MM.1S (cell line): Measurements from ENCODE around the gene LAMA4.

ENCODE experiments used
- DNase-seq: peaks from one replicate; pipeline ENCODE4 v3.0.0-alpha.2; 2015
- H2AFZ ChIP-seq: fragments of 300-600 bp; sonication (generic); 2 replicates; pipeline ENCODE4 v1.6.0; 2016; ENCODE audit warnings: antibody characterized with exemption, low read length
- H3F3A ChIP-seq: fragments of 300-600 bp; sonication (generic); 2 replicates; pipeline ENCODE4 v1.6.1; 2016; ENCODE audit warnings: mild to moderate bottlenecking, antibody characterized with exemption, low read length, moderate library complexity, mixed read lengths; ENCODE audit not compliant: insufficient read depth
- H3K27ac ChIP-seq: fragments of 300-600 bp; sonication (generic); 2 replicates; pipeline ENCODE4 v1.5.1; 2016; ENCODE audit warnings: mild to moderate bottlenecking, low read length
- H3K27me3 ChIP-seq: fragments of 300-600 bp; sonication (generic); replicated peaks from 2 replicates; pipeline ENCODE4 v1.6.0; 2016; ENCODE audit warnings: low read length; ENCODE audit not compliant: insufficient read depth
- H3K36me3 ChIP-seq: fragments of 300-600 bp; sonication (generic); replicated peaks from 2 replicates; pipeline ENCODE4 v1.6.1; 2016; ENCODE audit warnings: mild to moderate bottlenecking, low read length, mixed read lengths; ENCODE audit not compliant: insufficient read depth
- H3K4me1 ChIP-seq: fragments of 300-600 bp; sonication (generic); 2 replicates; pipeline ENCODE4 v1.6.1; 2016; ENCODE audit warnings: low read length, mixed read lengths
- H3K4me2 ChIP-seq: fragments of 300-600 bp; sonication (generic); 2 replicates; pipeline ENCODE4 v1.6.0; 2016; ENCODE audit warnings: low read depth, low read length
- H3K4me3 ChIP-seq: fragments of 300-600 bp; sonication (generic); 2 replicates; pipeline ENCODE4 v1.5.1; 2016; ENCODE audit warnings: low read length, mixed read lengths
- H3K79me2 ChIP-seq: fragments of 300-600 bp; sonication (generic); 2 replicates; pipeline ENCODE4 v1.6.1; 2016; ENCODE audit warnings: mixed run types, low read length, mixed read lengths
- H3K9ac ChIP-seq: fragments of 300-600 bp; sonication (generic); 2 replicates; pipeline ENCODE4 v1.6.1; 2016; ENCODE audit warnings: low read length, mixed read lengths
- H3K9me2 ChIP-seq: fragments of 300-600 bp; sonication (generic); replicated peaks from 2 replicates; pipeline ENCODE4 v1.6.1; 2016; ENCODE audit warnings: mild to moderate bottlenecking, low read length, mixed read lengths; ENCODE audit not compliant: insufficient read depth
- H3K9me3 ChIP-seq: fragments of 300-600 bp; sonication (generic); replicated peaks from 2 replicates; pipeline ENCODE4 v1.6.1; 2016; ENCODE audit warnings: mild to moderate bottlenecking, low read length, mixed read lengths; ENCODE audit not compliant: insufficient read depth
- H4K20me1 ChIP-seq: fragments of 300-600 bp; sonication (generic); 2 replicates; pipeline ENCODE4 v1.6.1; 2016; ENCODE audit warnings: mild to moderate bottlenecking, low read length, moderate library complexity, mixed read lengths; ENCODE audit not compliant: insufficient read depth
- CTCF ChIP-seq: fragments of 300-600 bp; sonication (generic); IDR thresholded peaks from 2 replicates; pipeline ENCODE4 v1.5.1; 2016; ENCODE audit warnings: antibody characterized with exemption, low read length, mixed read lengths
- EZH2 ChIP-seq: fragments of 300-600 bp; sonication (generic); optimal IDR thresholded peaks from 2 replicates; pipeline ENCODE3; 2017; ENCODE audit warnings: low read depth, mild to moderate bottlenecking, antibody characterized with exemption, low read length, mixed read lengths
- EZH2phosphoT487 ChIP-seq: fragments of 300-600 bp; sonication (generic); IDR thresholded peaks from 2 replicates; pipeline ENCODE4 v1.6.1; 2018; ENCODE audit warnings: antibody characterized with exemption, low read length

LAMA4 gene

GRCh38 chr6:112181130-112181529, 73.2 kb downstream of the LAMA4 start:
- Histone ChIP-seq H3K9me3 (no peaks in the 10 kb centered on the region), H3K9ac (no peak overlapping the region), H3K27me3 (no peaks in the 10 kb centered on the region), H3K4me3 (no peak overlapping the region), H3K27ac (no peak overlapping the region), H3F3A (no peaks in the 10 kb centered on the region), H3K79me2 (no peaks in the 10 kb centered on the region), H3K4me1 (no peaks in the 10 kb centered on the region), H4K20me1 (no peaks in the 10 kb centered on the region), H3K4me2 (no peak overlapping the region), H3K9me2 (no peaks in the 10 kb centered on the region), H2AFZ (no peak overlapping the region), H3K36me3 (no peaks in the 10 kb centered on the region)
- no peak for TF ChIP-seq EZH2phosphoT487
- no peak for TF ChIP-seq EZH2
- no peak for TF ChIP-seq CTCF
- DNase-seq = no peak

GRCh38 chr6:112180095-112180820, 74.1 kb downstream of the LAMA4 start:
- Histone ChIP-seq H3K36me3 (no peaks in the 10 kb centered on the region), H3F3A (no peaks in the 10 kb centered on the region), H3K4me1 (no peaks in the 10 kb centered on the region), H3K4me3 (no peak overlapping the region), H3K4me2 (no peak overlapping the region), H3K9me2 (no peaks in the 10 kb centered on the region), H3K27me3 (no peaks in the 10 kb centered on the region), H3K79me2 (no peaks in the 10 kb centered on the region), H3K27ac (no peak overlapping the region), H3K9me3 (no peaks in the 10 kb centered on the region), H3K9ac (no peak overlapping the region), H2AFZ (no peak overlapping the region), H4K20me1 (no peaks in the 10 kb centered on the region)
- peak; percentile 67 for DNase-seq
- TF ChIP-seq EZH2 = no peak
- peak; percentile 66 for TF ChIP-seq CTCF

- Histone ChIP-seq H3K27me3 (no peaks in the 10 kb centered on the region), H3K4me3 (no peak overlapping the region), H3K27ac (no peak overlapping the region), H3K9me2 (no peaks in the 10 kb centered on the region), H3K9me3 (no peaks in the 10 kb centered on the region), H3K9ac (no peak overlapping the region), H3F3A (no peaks in the 10 kb centered on the region), H3K79me2 (no peaks in the 10 kb centered on the region), H3K4me1 (no peaks in the 10 kb centered on the region), H4K20me1 (no peaks in the 10 kb centered on the region), H2AFZ (no peak overlapping the region), H3K36me3 (no peaks in the 10 kb centered on the region), H3K4me2 (no peak overlapping the region)
- TF ChIP-seq EZH2phosphoT487 (no peak), CTCF (no peak), EZH2 (no peak)
- DNase-seq = no peak
Measured at GRCh38 chr6:112179631-112180030, 74.7 kb downstream of the LAMA4 start.
